Stimulated activated CD4-positive, alpha-beta T cell treated with anti-CD3 and anti-CD28 coated beads, Interleukin-1b, Interleukin-23, amount 100 ng/mL, for 4 hours (primary cell): Measurements from ENCODE around the gene S100Z.
"Not testable (repeated sequence)": the region's sequence is repeated elsewhere in the genome, so short reads cannot be mapped to it uniquely, and the experiment has no call there.

Experiments used
- DNase-seq, 2 donors: peaks; one replicate each; pipeline ENCODE4 v3.0.0-alpha.2; 2020; ENCODE audit warnings: low read depth in 2 of 2

S100Z gene

DNA sequence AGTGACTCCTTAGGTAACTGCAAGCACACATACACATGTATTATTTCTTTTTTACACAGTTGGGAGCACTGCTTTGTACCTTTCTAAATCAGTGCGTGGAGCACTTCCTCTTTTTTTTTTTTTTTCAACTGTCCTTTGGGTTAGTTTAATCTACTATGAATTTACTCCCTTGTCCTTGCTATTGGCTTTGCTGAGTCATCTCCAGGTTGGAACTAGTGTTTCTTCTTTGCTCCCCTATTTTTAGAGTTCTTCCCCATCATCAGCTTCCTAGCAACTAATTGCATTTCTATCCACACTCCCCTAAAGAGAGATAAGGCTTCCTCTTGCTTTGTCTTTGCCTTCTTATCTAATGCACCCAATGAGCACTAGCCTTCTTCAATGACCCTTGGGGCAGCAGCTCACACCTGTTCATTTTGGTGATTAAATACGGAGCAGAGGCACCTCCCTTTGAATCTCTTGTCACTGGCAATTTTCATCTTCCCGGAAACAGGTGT lies 24.3 kb downstream of the S100Z start:
- no peak for DNase-seq

DNA sequence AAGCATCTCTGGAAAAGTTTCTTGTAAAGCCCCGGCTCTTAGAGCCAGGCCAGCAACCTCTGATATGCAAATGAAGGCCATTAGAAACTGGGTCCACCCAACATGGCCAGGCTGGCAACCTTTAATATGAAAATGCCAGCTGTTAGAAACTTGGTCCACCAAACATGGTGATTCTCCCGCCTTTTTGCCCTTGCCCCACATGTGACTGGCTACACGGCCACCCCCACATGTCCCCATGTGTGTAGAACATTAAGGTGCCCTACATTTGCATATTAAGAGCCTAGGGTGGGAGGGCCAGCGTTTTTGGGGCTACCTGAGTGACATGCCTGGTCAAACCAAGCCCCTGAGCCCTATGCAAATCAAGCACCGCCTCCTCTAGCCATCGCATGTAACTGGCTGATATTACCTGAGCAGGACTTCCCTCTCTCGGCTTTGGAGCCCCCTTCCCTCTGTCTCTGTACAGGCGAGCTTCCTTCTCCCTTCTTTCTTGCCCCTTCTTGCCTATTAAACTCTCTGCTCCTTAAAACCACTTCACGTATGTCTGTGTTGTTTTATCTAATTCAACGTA lies 39.0 kb downstream of the S100Z start:
- no peak for DNase-seq

DNA sequence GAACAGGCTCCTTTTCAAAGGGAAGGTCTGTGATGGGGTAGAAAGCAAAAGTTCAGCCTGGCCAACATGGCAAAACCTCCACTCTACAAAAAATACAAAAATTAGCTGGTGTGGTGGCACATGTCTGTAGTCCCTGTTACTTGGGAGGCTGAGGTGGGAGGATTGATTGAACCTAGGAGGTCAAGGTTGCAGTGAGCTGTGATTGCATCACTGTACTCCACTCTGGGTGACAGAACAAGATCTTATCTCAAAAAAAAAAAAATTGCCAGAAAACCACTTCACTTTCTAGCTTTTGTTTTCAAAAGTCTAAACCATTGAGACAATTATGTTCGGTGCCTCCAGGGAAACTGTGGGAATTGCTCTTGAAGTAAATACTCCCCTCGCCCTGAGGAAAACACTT lies 43.5 kb downstream of the S100Z start:
- no peak for DNase-seq

DNA sequence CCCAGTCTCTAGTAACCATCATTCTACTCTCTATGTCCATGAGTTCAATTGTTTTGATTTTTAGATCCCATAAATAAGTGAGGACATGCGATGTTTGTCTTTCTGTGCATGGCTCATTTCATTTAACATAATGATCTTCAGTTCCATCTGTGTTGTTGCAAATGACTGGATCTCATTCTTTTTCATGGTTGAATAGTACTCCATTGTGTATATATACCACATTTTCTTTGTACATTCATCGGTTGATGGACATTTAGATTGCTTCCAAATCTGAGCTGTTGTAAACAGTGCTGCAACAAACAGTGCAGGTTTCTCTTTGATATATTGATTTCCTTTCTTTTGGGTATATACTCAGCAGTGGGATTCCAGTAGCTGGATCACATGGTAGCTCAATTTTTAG lies 46.4 kb downstream of the S100Z start:
- no peak for DNase-seq

DNA sequence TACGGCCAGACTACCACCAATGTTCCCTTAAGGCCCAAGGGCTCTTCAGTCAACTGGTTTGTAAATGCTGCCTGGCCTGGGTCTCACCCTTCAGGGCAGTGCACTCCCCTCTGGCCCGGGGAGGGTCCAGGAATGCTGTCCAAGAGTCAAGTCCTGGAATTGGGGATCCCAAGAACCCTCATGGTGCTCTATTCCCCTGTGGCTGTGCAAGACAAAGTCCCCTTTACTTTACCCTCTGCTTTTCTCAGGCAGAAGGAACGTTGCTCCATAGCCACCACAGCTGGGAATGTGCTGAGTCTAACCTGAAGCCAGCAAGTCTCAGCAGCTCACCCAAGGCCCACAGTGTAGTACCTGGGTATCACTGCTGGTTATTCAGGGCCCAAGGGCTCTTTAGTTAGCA lies 51.7 kb downstream of the S100Z start:
- DNase-seq, result no peak

DNA sequence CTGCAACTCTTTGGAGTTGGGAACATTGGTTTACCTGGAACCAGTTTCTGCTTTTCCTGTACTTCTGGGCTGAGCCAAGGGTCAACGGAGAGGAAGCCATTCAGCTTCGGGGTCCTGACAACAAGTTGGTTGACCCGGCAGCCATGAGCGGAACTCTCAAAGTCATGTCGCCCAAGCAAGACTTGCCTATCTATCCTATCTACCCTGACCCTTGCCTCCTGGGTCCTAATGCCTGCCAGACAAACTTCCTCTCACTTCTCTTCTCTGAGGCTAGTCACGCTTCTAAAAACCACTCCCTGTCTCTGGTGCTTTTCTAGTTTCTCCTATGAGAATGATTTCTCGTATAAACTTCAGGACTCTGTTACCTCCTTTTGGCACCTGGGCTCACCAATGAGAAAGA lies 58.4 kb downstream of the S100Z start:
- no peak for DNase-seq

DNA sequence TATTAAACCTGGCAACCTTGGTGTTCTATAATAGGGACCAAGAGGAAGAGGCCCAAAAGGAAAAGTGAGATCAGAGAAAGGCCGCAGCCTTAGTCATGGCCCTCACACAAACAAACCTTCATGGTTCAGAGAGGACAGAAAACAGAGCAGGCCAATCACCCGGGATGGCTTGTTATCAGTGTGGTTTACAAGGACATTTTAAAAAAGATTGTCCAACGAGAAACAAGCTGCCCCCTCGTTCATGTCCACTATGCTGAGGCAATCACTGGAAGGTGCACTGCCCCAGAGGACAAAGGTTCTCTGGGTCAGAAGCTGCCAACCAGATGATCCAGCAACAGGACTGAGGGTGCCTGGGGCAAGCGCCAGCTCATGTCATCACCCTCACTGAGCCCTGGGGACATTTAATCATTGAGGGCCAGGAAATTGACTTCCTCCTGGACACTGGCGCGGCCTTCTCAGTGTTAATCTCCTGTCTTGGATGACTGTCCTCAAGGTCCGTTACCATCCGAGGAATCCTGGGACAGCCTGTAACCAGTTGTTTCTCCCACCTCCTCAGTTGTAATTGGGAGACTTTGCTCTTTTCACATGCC lies 60.6 kb downstream of the S100Z start:
- not testable (repeated sequence) for DNase-seq

DNA sequence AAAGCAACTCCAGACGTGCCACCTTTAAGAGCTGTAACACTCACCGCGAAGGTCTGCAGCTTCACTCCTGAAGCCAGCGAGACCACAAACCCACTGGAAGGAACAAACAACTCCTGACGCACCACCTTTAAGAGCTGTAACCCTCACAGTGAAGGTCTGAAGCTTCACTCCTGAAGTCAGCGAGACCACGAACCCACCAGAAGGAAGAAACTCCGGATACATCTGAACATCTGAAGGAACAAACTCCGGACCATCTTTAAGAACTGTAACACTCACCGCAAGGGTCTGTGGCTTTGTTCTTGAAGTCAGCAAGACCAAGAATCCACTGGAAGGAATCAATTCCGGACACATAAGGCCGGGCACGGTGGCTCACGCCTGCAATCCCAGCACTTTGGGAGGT lies 64.9 kb downstream of the S100Z start:
- not testable (repeated sequence) for DNase-seq

DNA sequence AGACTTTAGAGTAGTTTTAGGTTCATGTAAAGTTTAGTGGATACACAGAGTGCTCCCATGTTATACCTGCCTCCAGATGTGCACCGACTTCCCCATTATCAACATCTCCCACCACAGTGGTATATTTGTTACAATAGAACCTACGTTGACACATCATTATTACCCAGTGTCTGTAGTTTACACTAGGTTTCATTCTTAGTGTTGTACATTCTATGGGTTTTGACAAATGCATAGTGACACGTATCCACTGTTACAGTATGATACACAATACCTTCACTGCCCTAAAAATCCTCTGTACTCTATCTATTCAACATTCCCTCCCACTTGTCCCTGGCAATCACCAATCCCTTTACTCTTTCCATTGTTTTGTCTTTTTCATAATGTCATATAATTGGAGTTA lies 68.7 kb downstream of the S100Z start:
- DNase-seq, result no peak

DNA sequence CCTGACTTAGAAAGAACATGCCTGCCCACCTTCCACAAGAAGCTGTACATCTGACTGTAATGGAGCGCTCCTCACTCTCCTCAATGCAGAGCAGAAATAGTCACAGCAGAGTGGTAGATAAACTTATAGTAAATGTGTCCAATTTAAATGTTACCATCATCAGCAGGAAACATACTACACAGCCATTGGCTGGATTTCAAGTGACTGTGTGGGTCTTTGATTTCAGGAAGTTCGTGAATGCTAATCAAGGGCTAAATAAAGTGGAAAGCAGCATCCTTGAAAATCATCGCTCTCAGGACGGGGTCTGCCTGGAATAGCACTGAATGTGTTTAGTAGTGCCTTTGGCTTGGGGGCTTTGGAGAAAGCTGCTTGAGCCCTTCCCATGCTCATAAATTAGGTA lies 70.7 kb downstream of the S100Z start:
- DNase-seq, result no peak

DNA sequence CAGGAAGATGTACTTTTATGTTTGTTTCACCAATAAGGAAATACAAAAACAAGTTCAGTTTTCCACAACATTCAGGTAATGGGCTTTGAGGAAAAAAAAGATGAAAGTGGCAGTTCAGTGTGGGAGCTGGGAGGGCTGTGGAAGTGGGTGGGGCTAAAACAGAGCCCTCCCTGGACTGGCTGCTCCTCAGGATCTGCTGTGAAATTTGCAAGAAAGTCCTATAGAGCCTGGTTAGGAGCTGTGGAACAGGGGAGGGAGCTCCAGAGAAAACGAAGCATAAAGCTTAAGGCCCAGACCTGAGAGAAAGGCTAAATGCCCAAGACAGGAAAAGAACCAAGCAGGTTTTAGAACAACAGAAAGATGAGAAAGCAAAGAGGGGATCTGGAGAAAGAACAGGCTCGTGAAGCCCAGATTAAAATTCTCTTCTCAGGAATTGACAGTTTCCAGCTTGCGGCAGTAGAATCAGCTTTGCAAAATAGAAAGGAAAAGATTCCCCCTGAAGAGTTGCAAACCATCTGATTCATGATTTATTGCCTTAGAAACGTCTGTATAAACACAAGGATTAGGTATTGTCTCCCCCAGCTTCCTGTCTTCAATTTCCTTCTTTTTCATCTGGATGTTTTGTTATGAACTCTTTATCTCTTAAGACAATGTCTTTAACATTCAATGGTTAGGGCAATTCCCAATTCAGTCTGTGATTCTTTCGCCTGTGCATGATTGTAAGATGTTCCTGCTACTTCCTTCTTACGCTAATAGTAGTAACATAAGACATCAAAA lies 76.7 kb downstream of the S100Z start:
- no peak for DNase-seq

DNA sequence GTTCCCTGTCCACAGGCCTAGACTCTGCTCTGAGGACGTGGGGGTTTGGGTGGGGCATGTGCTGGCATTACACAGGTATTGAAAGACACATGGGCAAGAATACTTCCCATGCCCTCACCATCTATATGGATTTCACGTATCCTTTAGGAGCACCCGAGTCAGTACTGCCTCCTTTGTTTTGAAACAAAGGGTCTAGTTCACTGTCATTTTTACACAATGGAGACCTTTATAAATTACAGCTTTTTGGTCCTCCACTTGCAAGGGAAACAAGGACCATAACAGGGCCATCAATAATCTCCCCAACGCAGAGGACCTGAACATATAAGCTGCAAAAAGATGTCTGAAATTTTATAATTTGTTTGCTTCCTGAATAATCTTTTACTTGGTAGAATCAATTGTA lies 78.1 kb downstream of the S100Z start:
- no peak for DNase-seq

DNA sequence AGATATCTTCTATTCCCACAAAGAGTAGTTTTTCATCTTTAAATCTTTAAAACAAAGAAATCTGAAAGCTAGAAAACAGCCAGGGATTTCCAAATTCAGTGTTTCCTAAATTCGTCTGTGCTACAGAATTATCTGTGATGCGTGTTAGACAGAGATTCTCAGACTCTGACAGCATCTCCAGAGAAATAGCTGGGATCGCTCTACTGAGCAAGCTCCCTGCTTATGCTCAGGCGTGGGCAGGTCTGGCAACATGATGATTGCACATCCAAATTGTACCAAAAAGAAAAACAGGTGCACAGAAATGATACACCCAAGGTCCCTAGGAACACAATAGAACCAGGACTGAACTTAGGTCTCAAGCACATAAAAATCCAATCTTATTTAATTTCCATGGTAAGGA lies 80.3 kb downstream of the S100Z start:
- DNase-seq, result no peak

DNA sequence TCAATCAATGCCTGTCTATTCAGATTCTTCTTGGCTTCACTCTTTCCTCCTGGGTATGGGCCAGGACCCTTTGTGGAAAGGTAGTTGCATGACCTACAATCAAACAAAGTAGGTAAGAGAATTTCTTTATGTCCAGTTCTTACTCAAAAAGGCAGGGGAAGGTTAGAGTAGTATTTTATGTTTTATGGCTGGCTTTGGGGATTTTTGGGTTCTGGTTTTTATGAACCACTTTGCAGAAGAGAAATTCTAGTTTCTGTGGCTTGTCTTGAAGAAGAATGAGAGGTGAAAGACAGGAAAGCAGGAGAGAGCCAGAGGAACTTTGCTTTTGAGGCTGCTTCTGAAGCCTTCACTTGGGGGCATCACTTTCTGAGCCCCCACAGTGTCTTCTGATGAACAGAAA lies 88.4 kb downstream of the S100Z start:
- no peak for DNase-seq

DNA sequence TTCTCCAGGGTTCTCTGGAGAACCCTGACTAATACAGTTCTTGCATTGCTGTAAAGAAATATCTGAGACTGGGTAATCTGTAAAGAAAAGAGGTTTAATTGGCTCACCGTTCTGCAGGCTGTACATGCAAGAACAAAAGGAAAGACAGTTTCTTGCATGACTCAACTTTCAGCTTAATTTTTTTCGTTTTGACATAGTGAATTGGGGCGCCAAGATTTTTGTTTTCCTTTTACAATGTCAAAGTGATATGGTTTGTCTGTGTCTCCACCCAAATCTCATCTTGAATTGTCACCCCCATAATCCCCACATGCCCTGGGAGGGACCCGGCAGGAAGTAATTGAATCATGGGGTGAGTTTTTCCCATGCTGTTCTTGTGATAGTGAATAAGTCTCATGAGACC lies 91.2 kb downstream of the S100Z start:
- no peak for DNase-seq

DNA sequence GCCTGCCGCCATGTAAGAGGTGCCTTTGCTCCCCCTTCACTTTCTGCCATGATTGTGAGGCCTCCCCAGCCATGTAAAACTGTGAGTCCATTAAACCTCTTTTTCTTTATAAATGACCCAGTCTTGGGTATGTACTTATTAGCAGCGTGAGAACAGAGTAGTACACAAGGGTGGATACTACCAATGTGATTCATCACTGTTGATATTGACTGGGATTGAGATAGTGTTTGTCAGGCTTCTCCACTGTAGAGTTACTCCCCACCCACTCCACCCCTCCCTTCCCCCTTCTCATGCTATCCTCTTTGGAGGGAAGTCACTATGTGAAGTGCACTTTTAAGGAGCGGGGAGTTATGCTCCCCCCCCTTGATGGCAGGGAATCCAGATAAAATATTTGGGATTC lies 91.6 kb downstream of the S100Z start:
- DNase-seq, result no peak

DNA sequence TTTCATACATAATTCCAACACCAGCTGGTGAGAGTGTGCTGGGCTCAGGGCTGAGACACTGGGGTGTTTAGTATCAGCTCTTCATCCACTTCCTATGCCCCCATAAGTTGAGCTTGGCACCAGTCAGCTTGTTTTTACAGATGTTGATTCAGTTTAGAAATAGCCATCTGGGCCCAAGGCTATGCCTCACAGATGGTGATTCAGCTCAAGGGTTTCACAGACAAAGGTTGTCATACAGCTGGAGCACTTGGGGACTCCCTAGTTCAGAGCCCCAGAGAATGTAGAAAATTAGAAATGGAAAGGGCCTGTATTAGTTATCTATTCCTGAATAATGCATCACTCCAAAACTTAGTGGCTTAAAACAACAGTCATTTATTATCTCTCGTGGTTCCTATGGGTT lies 92.8 kb downstream of the S100Z start:
- DNase-seq, result no peak

DNA sequence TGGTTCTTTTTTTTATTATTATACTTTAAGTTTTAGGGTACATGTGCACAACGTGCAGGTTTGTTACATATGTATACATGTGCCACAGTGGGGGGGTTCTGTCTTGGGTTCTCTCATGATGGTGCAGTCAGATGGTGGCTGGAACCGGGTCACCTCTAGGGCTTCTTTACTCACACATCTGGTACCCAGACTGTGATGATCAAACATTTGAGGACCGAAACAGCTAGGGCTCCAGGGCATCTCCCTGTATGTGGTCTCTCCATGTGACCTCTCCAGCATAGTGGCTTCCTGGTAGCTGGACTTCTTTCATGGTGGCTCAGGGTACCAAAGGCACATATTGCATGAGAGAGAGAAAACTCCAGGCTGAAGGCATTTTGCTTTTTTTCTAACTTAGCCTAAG lies 93.2 kb downstream of the S100Z start:
- DNase-seq, result no peak

DNA sequence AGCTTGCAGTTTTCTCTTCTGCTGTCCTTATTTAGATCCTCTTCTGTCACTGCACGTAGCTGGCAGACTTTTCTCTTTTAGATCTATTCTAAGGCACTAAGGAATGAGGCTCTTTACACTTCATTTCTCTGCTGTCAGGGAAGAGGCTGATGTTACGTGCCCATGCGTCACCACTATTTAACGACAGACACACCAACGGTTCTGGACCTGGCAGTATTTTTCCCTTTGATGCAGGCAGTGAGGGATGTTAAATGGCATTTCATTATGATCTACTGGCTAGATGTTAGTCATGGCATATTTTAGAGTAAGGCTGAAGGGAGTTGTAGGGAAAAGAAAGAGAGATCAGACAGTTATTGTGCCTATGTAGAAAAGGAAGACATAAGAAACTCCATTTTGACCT lies 94.8 kb downstream of the S100Z start:
- no peak for DNase-seq

DNA sequence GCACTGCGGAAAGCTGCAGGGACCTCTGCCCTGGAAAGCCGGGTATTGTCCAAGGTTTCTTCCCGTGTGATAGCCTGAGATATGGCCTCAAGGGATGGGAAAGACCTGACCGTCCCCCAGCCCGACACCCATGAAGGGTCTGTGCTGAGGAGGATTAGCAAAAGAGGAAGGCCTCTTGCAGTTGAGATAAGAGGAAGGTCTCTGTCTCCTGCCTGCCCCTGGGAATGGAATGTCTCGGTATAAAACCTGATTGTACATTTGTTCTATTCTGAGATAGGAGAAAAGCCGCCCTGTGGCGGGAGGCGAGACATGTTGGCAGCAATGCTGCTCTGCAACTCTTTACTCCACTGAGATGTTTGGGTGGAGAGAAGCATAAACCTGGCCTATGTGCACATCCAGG lies 95.4 kb downstream of the S100Z start:
- not testable (repeated sequence) for DNase-seq

DNA sequence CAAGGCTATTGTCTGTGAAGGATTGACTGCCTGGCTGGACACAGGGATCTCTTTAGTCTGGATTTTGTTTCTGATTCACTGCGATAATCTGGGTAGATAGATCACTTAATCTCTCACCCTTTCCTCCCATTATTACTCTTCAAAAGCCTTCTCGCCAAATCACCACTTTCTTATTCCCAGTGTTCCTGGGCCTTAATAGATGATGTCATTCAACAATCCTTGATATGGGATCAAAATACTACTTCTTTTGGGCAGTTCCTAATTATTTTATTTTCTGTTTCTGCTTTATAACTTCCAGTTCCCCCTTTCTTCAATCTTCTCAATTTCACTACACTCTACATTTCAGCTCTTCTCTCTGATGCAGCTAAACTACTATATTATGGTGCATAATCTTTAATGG lies 96.3 kb downstream of the S100Z start:
- DNase-seq, result no peak

DNA sequence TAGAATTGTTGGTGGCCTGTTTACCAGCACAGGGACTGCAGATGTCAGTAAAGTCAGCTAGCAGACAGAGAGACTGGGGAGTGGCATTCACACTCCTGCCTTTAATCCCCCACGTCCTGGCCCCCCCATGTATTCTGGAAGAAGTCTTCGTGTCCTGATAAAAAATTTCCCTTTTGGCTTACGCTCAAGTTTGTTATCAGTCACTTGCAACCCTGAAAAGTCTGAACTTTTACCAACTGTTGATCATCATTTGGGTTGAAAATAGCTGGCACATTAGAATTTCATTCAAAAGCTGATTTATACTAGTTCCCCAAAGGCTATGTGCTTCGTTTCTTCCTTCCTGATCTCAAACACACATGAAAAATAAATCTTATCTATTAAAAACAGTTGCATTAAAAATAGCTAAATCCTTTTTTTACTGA lies 97.3 kb downstream of the S100Z start:
- DNase-seq, result no peak

DNA sequence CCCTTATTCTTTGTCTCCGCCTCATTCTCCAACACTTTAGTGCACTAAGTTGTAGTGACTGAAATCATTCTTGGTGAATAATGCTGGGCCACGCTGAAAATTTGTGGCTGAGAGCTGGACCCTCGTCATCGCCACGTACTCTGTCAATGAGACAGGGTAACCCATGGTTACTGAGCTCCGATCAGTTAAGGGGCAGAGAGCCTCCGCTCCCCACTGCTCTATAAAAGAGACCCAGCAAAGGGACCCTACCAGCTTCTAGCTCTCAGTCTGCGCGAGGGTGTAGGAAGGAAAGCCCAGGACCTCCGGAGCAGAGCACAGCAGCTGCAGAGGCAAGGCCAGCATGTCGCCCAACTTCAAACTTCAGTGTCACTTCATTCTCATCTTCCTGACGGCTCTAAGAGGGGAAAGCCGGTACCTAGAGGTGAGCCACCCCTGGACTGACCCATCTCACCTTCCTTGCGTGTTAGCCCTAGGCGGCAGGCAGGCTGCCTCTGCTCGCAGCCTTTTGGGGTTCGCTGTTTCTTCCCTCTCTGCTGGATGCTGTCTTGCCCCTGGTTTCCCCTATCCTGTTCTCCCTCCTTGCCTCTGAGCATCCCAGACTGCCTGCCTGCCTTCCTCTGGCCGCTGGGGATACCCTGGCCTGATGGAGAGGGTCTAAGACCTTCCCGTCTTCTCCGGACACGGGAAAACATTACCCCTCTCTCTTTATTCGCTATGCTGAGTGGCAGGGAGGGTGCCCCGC lies 103.2 kb downstream of the S100Z start, which contains the start of gene CRHBP:
Gene CRHBP, plus strand, starts transcription at position 251 of the 742 bp plus-strand sequence. Its CDS starts 90 bp downstream, at position 341.
- no peak for DNase-seq
